ENCODE measurements around the gene KCNK2. TPM values are rescaled to one million over a fixed set of nuclear protein-coding genes. Genes with fewer than 3 reads are reported as not detected.

Gene KCNK2
- total RNA-seq, 1 donor from 2014 or later, result 0.85 TPM

GRCh38 chr1:215140135-215140534 lies 57.6 kb downstream of the KCNK2 start:
- intact Hi-C loops (cut with DNase I), result no loop called here
- H3K27me3 ChIP-seq, result no peaks in the 10 kb centered on the region
- H3K27ac ChIP-seq, result no peak overlapping the region
- no peaks in the 10 kb centered on the region for H3K4me1 ChIP-seq
- H3K9me3 ChIP-seq, result no peaks in the 10 kb centered on the region
- no peak for TF ChIP-seq CTCF (IDR thresholded peaks at IDR 0.05)
- no peak for DNase-seq (ENCODE audit: low spot score in 2 of 2)
- H3K36me3 ChIP-seq, result no peaks in the 10 kb centered on the region
- H3K4me3 ChIP-seq, result no peak overlapping the region

- Histone ChIP-seq H3K9me3 (no peaks in the 10 kb centered on the region), H3K27ac (no peak overlapping the region), H3K36me3 (no peaks in the 10 kb centered on the region), H3K27me3 (no peaks in the 10 kb centered on the region), H3K4me1 (no peaks in the 10 kb centered on the region), H3K4me3 (no peak overlapping the region)
- DNase-seq (ENCODE audit: low spot score in 2 of 2), result no peak
- no peak for TF ChIP-seq CTCF (IDR thresholded peaks at IDR 0.05)
- intact Hi-C loops (cut with DNase I), result no loop called here
Measured at GRCh38 chr1:215141460-215141859, 58.9 kb downstream of the KCNK2 start.

GRCh38 chr1:215143497-215143896 lies 61.0 kb downstream of the KCNK2 start:
- no peaks in the 10 kb centered on the region for H3K27me3 ChIP-seq
- H3K4me1 ChIP-seq, result no peaks in the 10 kb centered on the region
- H3K9me3 ChIP-seq, result no peaks in the 10 kb centered on the region
- H3K27ac ChIP-seq, result no peak overlapping the region
- no peaks in the 10 kb centered on the region for H3K36me3 ChIP-seq
- TF ChIP-seq CTCF (IDR thresholded peaks at IDR 0.05), result no peak
- no peak for DNase-seq (ENCODE audit: low spot score in 2 of 2)
- H3K4me3 ChIP-seq, result no peak overlapping the region
- intact Hi-C loops (cut with DNase I), result no loop called here

DNA sequence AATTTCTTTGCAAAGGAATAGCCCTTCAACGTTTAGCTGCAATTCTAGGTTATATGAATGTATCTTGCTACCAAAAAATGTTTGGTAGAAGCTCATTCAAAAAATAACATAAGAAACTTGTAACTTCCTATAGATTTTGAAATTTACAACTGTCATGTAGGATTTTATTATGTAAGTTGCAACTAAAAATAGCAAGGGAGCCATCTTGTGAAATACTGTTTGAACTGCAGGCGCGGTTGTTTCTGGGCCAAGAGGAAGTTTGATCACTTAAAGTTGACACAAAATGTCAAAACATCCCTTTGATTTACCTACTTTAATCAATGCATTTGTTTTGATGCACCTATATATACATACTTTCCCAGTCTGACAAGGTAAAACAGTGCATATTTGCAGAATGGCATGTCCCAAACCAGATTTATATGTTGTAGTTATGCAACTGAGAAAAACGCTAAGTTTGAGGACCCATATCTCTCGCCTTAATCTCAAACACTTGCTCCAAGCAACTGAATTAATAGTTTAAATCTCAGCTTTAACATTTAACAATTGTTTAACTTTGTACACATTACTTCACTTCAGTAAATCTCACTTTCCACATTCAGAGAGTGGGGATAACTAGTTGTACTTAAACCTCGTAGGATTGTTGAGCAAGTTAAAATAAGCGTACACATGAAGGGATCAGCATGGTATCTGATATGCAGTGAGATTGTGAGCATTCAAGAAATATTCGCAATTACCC lies 63.9 kb downstream of the KCNK2 start:
- intact Hi-C loops (cut with DNase I), result no loop called here
- H3K4me1 ChIP-seq, result no peaks in the 10 kb centered on the region
- DNase-seq (ENCODE audit: low spot score in 2 of 2), result no peak
- no peaks in the 10 kb centered on the region for H3K9me3 ChIP-seq
- no peaks in the 10 kb centered on the region for H3K27me3 ChIP-seq
- no peak overlapping the region for H3K27ac ChIP-seq
- no peak for TF ChIP-seq CTCF (IDR thresholded peaks at IDR 0.05)
- H3K4me3 ChIP-seq, result no peak overlapping the region
- no peaks in the 10 kb centered on the region for H3K36me3 ChIP-seq

- no peak for TF ChIP-seq CTCF (IDR thresholded peaks at IDR 0.05)
- intact Hi-C loops (cut with DNase I), result no loop called here
- no peak overlapping the region for H3K4me3 ChIP-seq
- H3K36me3 ChIP-seq, result no peaks in the 10 kb centered on the region
- no peaks in the 10 kb centered on the region for H3K4me1 ChIP-seq
- no peak overlapping the region for H3K27ac ChIP-seq
- no peak for DNase-seq (ENCODE audit: low spot score in 2 of 2)
- H3K9me3 ChIP-seq, result no peaks in the 10 kb centered on the region
- H3K27me3 ChIP-seq, result no peaks in the 10 kb centered on the region
Measured at GRCh38 chr1:215147024-215147423, 64.5 kb downstream of the KCNK2 start.

Data from ascending aorta (tissue), 2 donors.